Mucosa of descending colon (tissue), 3 donors: Measurements from ENCODE around the gene TRIP11. TPM values are rescaled to one million over a fixed set of nuclear protein-coding genes. Genes with fewer than 3 reads are reported as not detected.
A peak's percentile ranks its signal among the peaks of the same experiment; 100 is the strongest.

Experiments used
- ATAC-seq: fragments of 200-7000 bp; cut with Tn5 transposase; one replicate; pipeline ENCODE4 v1.9.1; 2020; ENCODE audit warnings: mild to moderate bottlenecking, moderate library complexity
- DNase-seq, 3 donors: peaks; one replicate each; pipeline ENCODE4 v3.0.0-alpha.2; 2020
- H3K36me3 ChIP-seq: fragments of 200-600 bp; one replicate; pipeline ENCODE4 v1.8.0; 2021; ENCODE audit warnings: low read depth, mild to moderate bottlenecking
- H3K4me1 ChIP-seq: fragments of 200-600 bp; one replicate; pipeline ENCODE4 v1.8.0; 2021; ENCODE audit warnings: low read depth, mild to moderate bottlenecking
- H3K4me3 ChIP-seq: fragments of 200-600 bp; one replicate; pipeline ENCODE4 v1.8.0; 2021; ENCODE audit warnings: mild to moderate bottlenecking
- H3K9me3 ChIP-seq: fragments of 200-600 bp; one replicate; pipeline ENCODE4 v1.8.0; 2021; ENCODE audit warnings: mild to moderate bottlenecking
- CTCF ChIP-seq: fragments of 200-600 bp; IDR thresholded peaks from one replicate; pipeline ENCODE4 v1.8.0; 2022; ENCODE audit warnings: antibody characterized with exemption, mild to moderate bottlenecking
- intact Hi-C, 2 donors: fragments of 100-400 bp; cut with DNase I in 1 of 2; cut with micrococcal nuclease in 1 of 2; formaldehyde crosslinking; loops; one replicate each; pipeline versions ENCODE4 v1.11.0 to v1.11.1; 2022; cut with DNase I, micrococcal nuclease
- total RNA-seq, 3 donors: library from RNA; stranded (reverse); fragmentation: NEBNext Ultra II Directional in 2 of 3; extraction: Animal tissue kit (Norgen Biotek cat#: 25700) in 2 of 3; gene quantifications; one replicate each; pipeline versions ENCODE4 v1.2.1 to v1.2.4, GENCODE V29; 2021 to 2023
- donor health status: DM: no; HTN: no; CAD: no; lungs with moderate emphysema.
- donor health status: DM: no; HTN: no; CAD: no.
- donor health status: DM: no; HTN: yes; CAD: no.

Gene TRIP11
- total RNA-seq, 3 donors from 2014 or later = 48.1 to 67.3 (median 54.6) TPM

DNA sequence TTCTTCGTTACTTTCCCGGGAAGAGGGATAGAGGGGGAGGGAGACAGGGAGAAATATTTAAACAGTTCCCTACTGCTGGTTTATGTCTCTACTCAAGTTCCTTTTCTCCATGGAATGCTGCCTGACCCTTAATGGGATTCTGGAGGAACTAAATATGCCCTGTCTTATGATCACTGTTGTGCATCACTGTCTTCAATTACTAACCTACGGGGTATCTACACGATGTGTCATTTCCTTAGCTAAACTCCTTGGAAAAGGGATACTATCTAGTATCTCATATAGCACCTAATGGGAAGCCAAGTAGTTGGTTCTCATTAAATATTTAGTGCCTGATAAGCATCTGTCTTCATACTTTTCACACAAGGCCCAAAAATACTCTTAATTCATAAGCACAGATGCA is 54.9 kb downstream of the TRIP11 start:
- no peak for DNase-seq
- peaks cover 4% of the 10 kb centered on the region for H3K36me3 ChIP-seq
- intact Hi-C loops = no loop called here

GRCh38 chr14:91983588-91983987 is 56.3 kb downstream of the TRIP11 start:
- TF ChIP-seq CTCF = no peak
- peaks cover 4% of the 10 kb centered on the region for H3K36me3 ChIP-seq
- intact Hi-C loops = no loop called here
- DNase-seq (no peak), ATAC-seq (no peak)
- H3K4me1 ChIP-seq = no peaks in the 10 kb centered on the region
- H3K4me3 ChIP-seq = no peak overlapping the region
- H3K9me3 ChIP-seq = no peaks in the 10 kb centered on the region

More for the DNA sequence above, 54.9 kb downstream of the TRIP11 start:
- no peak for TF ChIP-seq CTCF
- H3K9me3 ChIP-seq = no peaks in the 10 kb centered on the region
- ATAC-seq = no peak
- H3K4me1 ChIP-seq = no peaks in the 10 kb centered on the region
- H3K4me3 ChIP-seq = no peak overlapping the region

DNA sequence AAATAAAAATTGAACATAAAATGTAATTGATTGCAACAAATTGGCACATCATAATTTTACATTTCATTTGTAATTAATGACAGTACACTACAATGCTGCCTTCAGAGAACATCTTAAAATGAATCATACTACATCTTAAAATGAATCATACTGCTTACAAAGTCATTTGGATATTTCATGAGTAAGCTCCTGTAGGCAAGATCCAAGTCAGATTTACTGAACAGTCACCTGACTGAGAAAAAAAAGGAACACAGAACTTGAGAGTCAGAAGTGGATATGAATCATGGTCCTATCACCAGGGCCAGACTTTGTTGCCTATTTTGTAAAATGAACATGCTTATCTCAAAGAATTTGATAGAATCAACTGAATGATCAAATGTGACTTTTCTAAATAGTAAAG is 59.7 kb downstream of the TRIP11 start:
- H3K4me1 ChIP-seq = no peaks in the 10 kb centered on the region
- intact Hi-C loops = no loop called here
- H3K9me3 ChIP-seq = no peaks in the 10 kb centered on the region
- ATAC-seq = peak; percentile 56
- no peak for DNase-seq
- no peaks in the 10 kb centered on the region for H3K36me3 ChIP-seq
- no peak overlapping the region for H3K4me3 ChIP-seq
- TF ChIP-seq CTCF = no peak

DNA sequence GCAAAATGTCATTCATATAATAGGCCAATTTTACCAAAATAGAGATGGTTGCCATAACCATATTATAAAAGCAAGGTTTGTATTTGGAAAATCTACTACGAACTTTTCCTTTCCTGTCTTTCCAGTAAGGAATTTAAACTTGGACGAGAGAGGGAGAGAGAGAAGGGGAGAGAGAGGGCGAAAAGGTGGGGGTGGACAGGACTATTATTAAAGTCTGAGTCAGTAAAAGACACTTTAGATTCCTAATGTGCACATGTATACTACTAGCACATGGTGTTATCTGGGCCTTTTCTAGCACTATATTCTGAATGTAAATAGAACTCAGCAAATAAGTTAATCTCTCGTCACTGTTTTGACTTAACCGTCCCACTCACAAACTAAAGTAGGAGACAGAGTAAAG is 62.0 kb downstream of the TRIP11 start:
- ATAC-seq (no peak), DNase-seq (no peak)
- Histone ChIP-seq H3K4me1 (no peaks in the 10 kb centered on the region), H3K36me3 (no peaks in the 10 kb centered on the region), H3K4me3 (no peak overlapping the region), H3K9me3 (no peaks in the 10 kb centered on the region)
- intact Hi-C loops = no loop called here
- no peak for TF ChIP-seq CTCF

- no peaks in the 10 kb centered on the region for H3K9me3 ChIP-seq
- H3K36me3 ChIP-seq = no peaks in the 10 kb centered on the region
- H3K4me3 ChIP-seq = no peak overlapping the region
- intact Hi-C loops = no loop called here
- DNase-seq = no peak
- no peak for ATAC-seq
- TF ChIP-seq CTCF = no peak
- H3K4me1 ChIP-seq = no peaks in the 10 kb centered on the region
These were observed 64.1 kb downstream of the TRIP11 start for GRCh38 chr14:91975763-91976162.

DNA sequence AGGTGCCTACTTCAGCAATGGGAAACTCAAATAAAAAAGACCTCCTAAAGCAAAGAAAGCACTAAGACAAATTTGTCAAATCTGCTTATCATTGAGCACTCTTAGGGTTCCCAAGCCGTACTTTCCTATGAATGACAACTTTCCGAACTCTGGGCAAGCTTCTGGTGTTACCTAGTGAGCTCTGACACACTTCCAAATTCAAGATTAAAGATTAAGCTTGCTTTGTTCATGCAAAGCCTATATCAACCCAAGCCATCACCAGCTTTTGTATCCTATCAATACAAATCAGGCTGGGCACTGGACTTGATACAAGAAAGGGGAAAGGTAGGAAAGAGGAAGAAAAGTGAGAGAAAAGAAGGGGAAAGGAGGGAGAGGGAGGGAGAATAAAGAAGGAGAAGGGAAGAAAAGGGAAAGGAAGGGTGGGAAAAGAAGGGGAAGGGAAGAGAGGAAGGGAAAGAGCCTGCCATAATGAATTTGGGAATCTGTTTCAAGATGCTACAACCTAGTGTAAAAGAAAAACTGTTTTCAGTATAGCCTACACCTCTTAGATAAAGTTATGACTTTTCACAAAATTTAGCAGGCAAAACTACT is 68.6 kb downstream of the TRIP11 start:
- intact Hi-C loops = no loop called here

More for the DNA sequence above, 68.6 kb downstream of the TRIP11 start:
- Histone ChIP-seq H3K4me3 (no peak overlapping the region), H3K36me3 (no peaks in the 10 kb centered on the region), H3K4me1 (no peaks in the 10 kb centered on the region), H3K9me3 (no peaks in the 10 kb centered on the region)
- DNase-seq = no peak
- TF ChIP-seq CTCF = no peak
- no peak for ATAC-seq
